GM12801 (cell line): Measurements from ENCODE around the gene DNM2.

Experiments
- TF ChIP-seq, protein P1 (sequence below): IDR thresholded peaks from one replicate; pipeline ENCODE4 v1.5.1; 2011; ENCODE audit warnings: control low read depth; ENCODE audit not compliant: insufficient read length; ENCODE audit errors: extremely low read depth

DNM2 gene

DNA sequence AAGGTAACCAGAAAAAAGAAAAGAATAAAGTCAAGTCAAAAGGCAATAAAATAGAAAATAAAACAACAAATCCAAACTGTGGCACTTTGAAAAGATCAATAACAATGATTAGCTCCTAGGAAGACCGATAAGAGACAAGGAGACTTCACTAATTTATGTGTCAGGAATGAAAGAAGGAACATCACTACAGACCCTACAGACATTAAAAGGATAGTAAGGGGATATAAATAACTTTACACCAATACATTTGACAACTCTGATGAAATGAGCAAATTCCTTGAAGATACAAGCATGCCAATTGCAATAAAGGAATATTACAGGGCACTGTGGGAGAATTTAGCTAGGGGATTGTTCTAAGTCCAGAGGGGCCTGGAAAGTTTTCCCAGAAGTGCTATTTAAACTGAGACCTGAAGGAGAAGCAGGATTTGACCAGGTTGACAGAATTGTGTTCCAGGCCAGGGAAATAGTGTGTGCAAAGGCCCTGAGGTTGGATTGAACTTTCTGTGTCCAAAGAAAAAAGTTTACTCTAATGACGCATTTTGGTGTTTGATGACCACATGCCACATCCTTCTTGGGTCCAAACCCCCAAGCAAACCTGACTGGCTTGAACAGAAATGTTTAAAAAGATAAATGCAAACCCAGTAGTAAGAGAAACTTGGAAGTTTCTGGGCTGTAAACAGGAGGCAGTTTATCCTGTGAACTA lies 128.8 kb downstream of the DNM2 start:
- TF ChIP-seq, protein P1, sequence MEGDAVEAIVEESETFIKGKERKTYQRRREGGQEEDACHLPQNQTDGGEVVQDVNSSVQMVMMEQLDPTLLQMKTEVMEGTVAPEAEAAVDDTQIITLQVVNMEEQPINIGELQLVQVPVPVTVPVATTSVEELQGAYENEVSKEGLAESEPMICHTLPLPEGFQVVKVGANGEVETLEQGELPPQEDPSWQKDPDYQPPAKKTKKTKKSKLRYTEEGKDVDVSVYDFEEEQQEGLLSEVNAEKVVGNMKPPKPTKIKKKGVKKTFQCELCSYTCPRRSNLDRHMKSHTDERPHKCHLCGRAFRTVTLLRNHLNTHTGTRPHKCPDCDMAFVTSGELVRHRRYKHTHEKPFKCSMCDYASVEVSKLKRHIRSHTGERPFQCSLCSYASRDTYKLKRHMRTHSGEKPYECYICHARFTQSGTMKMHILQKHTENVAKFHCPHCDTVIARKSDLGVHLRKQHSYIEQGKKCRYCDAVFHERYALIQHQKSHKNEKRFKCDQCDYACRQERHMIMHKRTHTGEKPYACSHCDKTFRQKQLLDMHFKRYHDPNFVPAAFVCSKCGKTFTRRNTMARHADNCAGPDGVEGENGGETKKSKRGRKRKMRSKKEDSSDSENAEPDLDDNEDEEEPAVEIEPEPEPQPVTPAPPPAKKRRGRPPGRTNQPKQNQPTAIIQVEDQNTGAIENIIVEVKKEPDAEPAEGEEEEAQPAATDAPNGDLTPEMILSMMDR: no peak

DNA sequence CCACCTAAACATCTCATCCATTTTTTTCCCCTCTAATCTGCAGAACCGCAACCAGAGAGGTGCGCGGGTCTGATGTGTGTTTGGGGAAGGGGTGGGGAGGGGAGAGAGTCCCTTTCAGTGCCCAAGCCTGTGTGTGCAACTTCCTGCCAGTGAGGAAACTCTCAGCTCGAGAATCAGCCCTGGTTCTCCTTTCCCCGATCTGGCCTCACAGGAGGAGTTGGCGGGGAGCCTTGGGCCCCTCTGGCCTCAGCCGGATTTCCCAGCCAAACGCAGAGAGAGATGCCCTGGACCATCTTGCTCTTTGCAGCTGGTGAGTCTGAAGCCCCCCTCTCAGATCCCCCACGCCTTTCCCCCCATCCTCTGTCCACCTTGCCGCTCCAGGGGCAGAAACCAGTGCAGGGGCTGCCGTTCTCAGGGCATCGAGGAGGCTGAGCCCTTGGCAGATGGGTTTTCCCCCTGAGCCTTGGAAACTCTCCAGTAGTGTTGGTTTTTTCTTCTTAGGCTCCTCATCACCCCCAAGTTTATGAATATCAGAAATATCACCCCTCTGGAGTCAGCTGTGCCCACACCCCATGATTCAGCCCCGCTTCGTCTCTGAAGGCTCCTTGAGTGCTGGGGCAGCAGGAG lies 130.5 kb downstream of the DNM2 start, which contains the start of gene C19orf38:
Gene C19orf38, plus strand, starts transcription at position 186 of the 627 bp plus-strand sequence. Its CDS starts 94 bp downstream, at position 280.
- TF ChIP-seq, protein P1: no peak

DNA sequence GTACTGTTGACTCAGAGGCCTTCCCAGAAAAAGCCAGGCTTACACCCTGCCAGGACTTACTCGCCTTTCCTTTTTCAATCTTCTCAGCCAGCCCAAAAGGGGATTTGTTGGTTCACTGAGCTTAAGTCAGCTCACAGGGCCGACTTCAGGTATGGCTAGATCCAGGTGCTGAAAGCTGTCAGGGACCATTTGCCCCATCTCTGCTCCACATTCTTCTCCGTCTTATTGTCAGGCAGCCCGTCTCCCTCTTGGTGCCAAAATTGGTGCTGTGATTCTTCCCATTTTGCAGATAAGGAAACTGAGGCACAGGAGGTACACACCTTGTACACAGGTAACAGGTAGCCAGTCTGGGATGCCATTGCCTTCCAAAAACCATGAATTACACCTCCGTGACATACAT lies 132.8 kb downstream of the DNM2 start:
- TF ChIP-seq, protein P1: no peak

DNA sequence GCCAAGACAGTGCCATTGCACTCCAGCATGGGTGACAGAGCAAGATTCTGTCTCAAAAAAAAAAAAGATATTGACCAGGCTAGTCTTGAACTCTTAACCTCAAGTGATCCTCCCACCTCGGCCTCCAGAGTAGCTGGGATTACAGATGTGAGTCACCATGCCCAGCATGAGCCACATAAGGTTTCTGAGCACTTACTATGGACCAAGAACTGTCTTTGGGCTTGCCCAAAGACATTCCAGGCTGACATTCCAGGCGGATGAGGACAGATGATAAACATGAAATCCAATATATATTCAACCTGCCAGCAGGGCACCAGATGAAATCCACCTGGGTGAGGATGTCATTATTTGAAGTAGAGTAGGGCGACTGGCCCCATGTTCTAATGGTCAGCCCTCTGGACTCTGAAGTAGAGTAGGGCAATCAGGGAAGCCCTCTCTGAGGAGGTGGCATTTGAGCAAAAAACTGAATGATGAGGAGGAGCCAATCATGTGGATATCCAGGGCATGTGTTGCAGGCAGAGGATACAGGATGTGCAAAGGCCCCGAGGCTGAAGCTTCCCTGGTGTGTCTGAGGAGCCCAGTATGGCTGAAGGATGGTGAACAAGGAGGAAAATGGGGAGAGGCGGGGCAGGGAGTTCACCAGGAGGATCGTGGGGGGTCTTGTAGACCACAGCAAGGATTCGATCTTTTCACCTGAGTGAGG lies 134.4 kb downstream of the DNM2 start:
- TF ChIP-seq, protein P1: no peak

DNA sequence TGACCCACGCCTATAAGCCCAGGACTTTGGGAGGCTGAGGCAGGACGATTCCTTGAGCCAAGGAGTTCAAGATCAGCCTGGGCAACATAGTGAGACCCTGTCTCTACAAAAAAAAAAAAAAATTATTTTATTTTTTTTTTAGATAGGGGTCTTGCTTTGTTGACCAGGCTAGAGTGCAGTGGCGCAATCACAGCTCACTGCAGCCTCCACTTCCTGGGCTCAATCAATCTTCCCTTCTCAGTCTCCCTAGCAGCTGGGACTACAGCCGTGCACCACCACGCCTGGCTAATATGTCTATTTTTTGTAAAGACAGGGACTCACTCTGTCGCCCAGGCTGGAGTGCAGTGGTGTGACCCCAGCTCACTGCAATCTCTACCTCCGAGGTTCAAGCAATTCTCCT lies 135.1 kb downstream of the DNM2 start:
- TF ChIP-seq, protein P1: no peak

DNA sequence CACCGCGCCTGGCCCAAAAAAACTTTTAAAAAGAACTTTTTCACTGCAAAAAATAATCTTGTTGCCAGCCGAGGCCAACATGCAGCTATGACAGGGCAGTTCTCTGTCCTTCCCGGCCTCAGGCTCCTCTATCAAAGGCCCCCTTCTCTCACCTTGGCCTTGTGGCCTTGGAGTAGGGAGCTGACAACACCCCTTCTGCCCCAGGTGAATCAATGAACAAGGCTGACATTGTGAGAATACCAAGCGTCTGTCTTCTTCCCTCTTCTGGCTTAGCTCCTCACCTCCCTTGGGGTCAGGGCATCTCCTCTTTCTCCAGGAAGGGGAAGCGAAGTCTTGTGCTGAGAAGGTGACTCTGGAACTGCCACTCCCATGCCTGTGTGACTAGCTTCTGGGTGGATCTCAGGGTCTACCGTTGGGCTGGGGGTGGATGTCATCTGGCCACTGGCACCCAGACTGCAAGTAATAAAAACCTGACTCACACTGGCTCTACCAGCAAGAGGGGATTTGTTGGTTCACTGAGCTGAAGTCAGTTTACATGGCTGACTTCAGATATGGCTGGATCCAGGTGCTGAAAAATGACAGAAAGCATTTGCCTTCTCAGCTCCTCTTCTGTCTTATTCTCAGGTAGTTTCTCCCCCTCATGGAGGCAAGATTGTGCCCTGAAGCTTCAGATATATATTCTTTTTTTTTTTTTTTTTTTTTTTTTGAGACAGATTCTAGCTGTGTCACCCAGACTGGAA lies 136.6 kb downstream of the DNM2 start:
- TF ChIP-seq, protein P1: no peak
